GM18499 (cell line): ENCODE measurements around the gene GPR183.
"Not testable (repeated sequence)": the region's sequence is repeated elsewhere in the genome, so short reads cannot be mapped to it uniquely, and the experiment has no call there.

Experiments used
- ATAC-seq: cut with Tn5 transposase; IDR thresholded peaks from one replicate; pipeline ENCODE4 v1.9.1; 2021; ENCODE audit warnings: moderate number of reproducible peaks; ENCODE audit not compliant: insufficient read depth, unreplicated experiment

GPR183 gene

GRCh38 chr13:99254830-99255229, 52.4 kb downstream of the GPR183 start:
- no peak for ATAC-seq

- no peak for ATAC-seq
Measured at GRCh38 chr13:99251921-99252320, 55.3 kb downstream of the GPR183 start.

GRCh38 chr13:99250982-99251825, 56.0 kb downstream of the GPR183 start:
- no peak for ATAC-seq

- ATAC-seq, result not testable (repeated sequence)
Measured at GRCh38 chr13:99249606-99250005, 57.6 kb downstream of the GPR183 start.

- not testable (repeated sequence) for ATAC-seq
Measured at GRCh38 chr13:99249178-99249577, 58.0 kb downstream of the GPR183 start.

- no peak for ATAC-seq
Measured at GRCh38 chr13:99246100-99246499, 61.1 kb downstream of the GPR183 start.
